Heart left ventricle (tissue), 16 donors: Measurements from ENCODE around the gene SNCG. TPM values are rescaled to one million over a fixed set of nuclear protein-coding genes. Genes with fewer than 3 reads are reported as not detected.

Source experiments
- ATAC-seq, 4 donors: fragments of 200-7000 bp; cut with Tn5 transposase; one replicate each; pipeline ENCODE4 v1.9.1; 2020 to 2022; ENCODE audit warnings: moderate library complexity in 4 of 4, mild to moderate bottlenecking in 3 of 4, moderate number of reproducible peaks in 1 of 4
- DNase-seq, 5 donors: peaks; one replicate each; pipeline ENCODE4 v3.0.0-alpha.2; 2020
- H3K27ac ChIP-seq, 12 donors: fragments of 200-600 bp; sonication (generic) in 4 of 12; one replicate each; pipeline versions ENCODE4 v1.5.0 to v1.8.0; 2016 to 2022; ENCODE audit warnings: mild to moderate bottlenecking in 2 of 12
- H3K27me3 ChIP-seq, 9 donors: fragments of 200-600 bp; sonication (generic) in 2 of 9; one replicate each; pipeline versions ENCODE4 v1.5.1 to v1.8.0; 2016 to 2022; ENCODE audit warnings: mild to moderate bottlenecking in 3 of 9
- H3K36me3 ChIP-seq, 9 donors: fragments of 200-600 bp; sonication (generic) in 2 of 9; one replicate each; pipeline versions ENCODE4 v1.5.0 to v1.8.0; 2018 to 2022; ENCODE audit warnings: mild to moderate bottlenecking in 2 of 9
- H3K4me1 ChIP-seq, 12 donors: fragments of 200-600 bp; sonication (generic) in 4 of 12; one replicate each; pipeline versions ENCODE4 v1.5.0 to v1.8.0; 2016 to 2022; ENCODE audit warnings: mild to moderate bottlenecking in 3 of 12
- H3K4me3 ChIP-seq, 12 donors: fragments of 200-600 bp; sonication (generic) in 4 of 12; one replicate each; pipeline versions ENCODE4 v1.5.0 to v1.8.0; 2017 to 2022; ENCODE audit warnings: mild to moderate bottlenecking in 9 of 12, moderate library complexity in 4 of 12
- H3K9me3 ChIP-seq, 12 donors: fragments of 200-600 bp; sonication (generic) in 4 of 12; one replicate each; pipeline versions ENCODE4 v1.5.0 to v1.8.0; 2016 to 2022; ENCODE audit warnings: mild to moderate bottlenecking in 1 of 12
- CTCF ChIP-seq, 12 donors: fragments of 200-600 bp; sonication (generic) in 4 of 12; IDR thresholded peaks; one replicate each; pipeline versions ENCODE4 v1.5.0 to v1.8.0; 2018 to 2022; ENCODE audit warnings: antibody characterized with exemption in 12 of 12, mild to moderate bottlenecking in 5 of 12
- POLR2A ChIP-seq, 2 donors: fragments of 450-650 bp; IDR thresholded peaks; one replicate each; pipeline ENCODE4 v1.6.1; 2017; ENCODE audit warnings: antibody characterized with exemption in 2 of 2, mild to moderate bottlenecking in 2 of 2, moderate library complexity in 2 of 2
- WGBS, 4 donors: extraction: QIAGEN DNeasy Blood & Tissue Kit in 2 of 4; methylation state at CpG; one replicate each; pipeline versions ENCODE4 v1.1.5 to v1.1.7; 2013 to 2018; 5-methylcytosine and 5-hydroxymethylcytosine counted together
- intact Hi-C, 10 donors: fragments of 100-400 bp; cut with DNase I; formaldehyde crosslinking; loops; one replicate each; pipeline versions ENCODE4 v1.11.1 to v1.14.2; 2022
- long read RNA-seq, 3 donors: library from polyadenylated mRNA; unstranded; transcript quantifications; one replicate each; pipeline ENCODE4 v2.0.0, GENCODE V29; 2020 to 2021
- polyA plus RNA-seq, 2 donors: library from polyadenylated mRNA; stranded (reverse); fragments of 200-250 nt; gene quantifications; one replicate each; pipeline ENCODE4 v1.2.3, GENCODE V29; 2013
- total RNA-seq, 9 donors: library from RNA; depleted of rRNA in 2 of 9; stranded (reverse); fragments of >200 nt in 2 of 9; fragmentation: NEBNext Ultra II Directional in 3 of 9; extraction: Animal tissue kit (Norgen Biotek cat#: 25700) in 3 of 9; gene quantifications; one replicate each; pipeline versions ENCODE4 v1.1.0 to v1.2.4, GENCODE V29; 2016 to 2023
- donor health status: ischemic (EF 13 %, LVEDD 7.1; RV severe dilation, severe dysfunction).
- donor health status: healthy with polysubstance abuse.
- donor health status: DM: no; HTN: yes; CAD: no.
- donor health status: DM: no; HTN: no; CAD: no.
- donor health status: ischemic (EF 25% LVEDD 6.9; RV normal size, moderate dysfunction).
- donor health status: ischemic (EF 25% LVEDD 5.7; RV mildly dilated, moderate dysfunction).
- donor health status: healthy.
- donor health status: DM: yes; HTN: yes; CAD: no.
- donor health status: ischemic (EF 35%, LVEDD 5.7; RV mildly dilated, moderate dysfunction).
- donor health status: nonischemic (EF 11% LVEDD 7.7; RV severe dilation, severe dysfunction).
- donor health status: DM: yes; HTN: yes; CAD: no.
- donor health status: PGD.
- donor health status: ischemic (EF 29% LVEDD 5.4; RV normal size, mild dysfunction).
- donor health status: nonischemic (EF 23%, LVEDD 6.1; RV moderate dilation, normal function).

The SNCG gene
- total RNA-seq: 10 to 100 TPM in 8 of 9 donors, 1 to 10 TPM in 1; 8.2 to 44.7 (median 17.2) TPM
- 10 to 100 TPM; 18.5 to 36.7 TPM for polyA plus RNA-seq
- long read RNA-seq, donor 1, partial matches to known transcripts: 0 of 5 reads
- long read RNA-seq, donor 1, other reads (novel, unspliced or antisense): 3 of 5 reads
- long read RNA-seq, donor 2, transcript SNCG-202 (5 exons, 701 nt): major isoform, 5 of 12 reads
- long read RNA-seq, donor 2, partial matches to known transcripts: 1 of 12 reads
- long read RNA-seq, donor 2, other reads (novel, unspliced or antisense): 6 of 12 reads
- long read RNA-seq, donor 3, partial matches to known transcripts: 0 of 2 reads
- long read RNA-seq, donor 3, other reads (novel, unspliced or antisense): 1 of 2 reads

- ATAC-seq: peak in 1 of 4 donors; percentile 3
- 33 to 44% (median 36%) methylated on average over 10 to 22 of the region's 22 CpGs for WGBS, 4 donors
- peak in 4 of 5 donors; percentile 40 to 75 (median 62) for DNase-seq
- peaks cover 6 to 63% (median 50%) of the 10 kb centered on the region in 12 donors for H3K4me1 ChIP-seq
- no peak for TF ChIP-seq POLR2A (IDR thresholded peaks at IDR 0.05)
- peaks cover 0 to 2% (median 0%) of the 10 kb centered on the region in 12 donors for H3K9me3 ChIP-seq
- peak within 1 kb of the TSS; percentile 79 to 98 (median 90) for H3K27ac ChIP-seq
- intact Hi-C loops: no loop called here
- no peaks in the 10 kb centered on the region for H3K27me3 ChIP-seq
- peak within 1 kb of the TSS in 11 of 12 donors; percentile 42 to 66 (median 58) for H3K4me3 ChIP-seq
- H3K36me3 ChIP-seq: no peaks in the 10 kb centered on the region
Measured at GRCh38 chr10:86958116-86958900, at the start of gene SNCG. TSS of gene SNCG (plus strand) at chr10:86958599. CDS start at chr10:86958698, 99 bp downstream.

GRCh38 chr10:86914734-86915133 lies 43.7 kb upstream of the SNCG start:
- Histone ChIP-seq H3K4me3 (no peak overlapping the region), H3K36me3 (peaks cover 0 to 88% (median 39%) of the 10 kb centered on the region in 9 donors), H3K4me1 (peaks cover 0 to 7% (median 0%) of the 10 kb centered on the region in 12 donors), H3K27me3 (no peaks in the 10 kb centered on the region), H3K9me3 (no peaks in the 10 kb centered on the region), H3K27ac (no peak overlapping the region)
- intact Hi-C loops: no loop called here
- WGBS, 4 donors: 91 to 100% (median 98%) methylated on average over 1 of the region's 1 CpG
- TF ChIP-seq POLR2A (IDR thresholded peaks at IDR 0.05) (no peak), CTCF (IDR thresholded peaks at IDR 0.05) (no peak)
- ATAC-seq (no peak), DNase-seq (no peak)

- intact Hi-C loops: no loop called here
- DNase-seq: no peak
- Histone ChIP-seq H3K36me3 (peaks cover 0 to 98% (median 49%) of the 10 kb centered on the region in 9 donors), H3K27ac (peak overlapping the region in 3 of 12 donors; percentile 17 to 60 (median 39)), H3K9me3 (no peaks in the 10 kb centered on the region), H3K4me3 (no peak overlapping the region), H3K4me1 (peaks cover 0 to 7% (median 0%) of the 10 kb centered on the region in 12 donors), H3K27me3 (no peaks in the 10 kb centered on the region)
- TF ChIP-seq POLR2A (IDR thresholded peaks at IDR 0.05) (no peak), CTCF (IDR thresholded peaks at IDR 0.05) (no peak)
- ATAC-seq: peak; percentile 44 to 87 (median 70)
- WGBS, 4 donors: 67 to 72% (median 71%) methylated on average over 5 of the region's 5 CpGs
Measured at GRCh38 chr10:86918022-86918471, 40.4 kb upstream of the SNCG start.

GRCh38 chr10:86922553-86922961 lies 35.8 kb upstream of the SNCG start:
- intact Hi-C loops: no loop called here
- no peak overlapping the region for H3K4me3 ChIP-seq
- H3K9me3 ChIP-seq: no peaks in the 10 kb centered on the region
- no peaks in the 10 kb centered on the region for H3K27me3 ChIP-seq
- peak overlapping the region in 1 of 12 donors; percentile 19 for H3K27ac ChIP-seq
- DNase-seq (no peak), ATAC-seq (peak in 3 of 4 donors; percentile 13 to 29 (median 28))
- peaks cover 0 to 9% (median 2%) of the 10 kb centered on the region in 12 donors for H3K4me1 ChIP-seq
- peaks cover 0 to 94% (median 29%) of the 10 kb centered on the region in 9 donors for H3K36me3 ChIP-seq
- 82 to 92% (median 86%) methylated on average over 9 of the region's 9 CpGs for WGBS, 4 donors
- TF ChIP-seq POLR2A (IDR thresholded peaks at IDR 0.05) (no peak), CTCF (IDR thresholded peaks at IDR 0.05) (no peak)
